H9 (cell line): Measurements from ENCODE around the gene DYRK1B. TPM values are rescaled to one million over a fixed set of nuclear protein-coding genes. Genes with fewer than 3 reads are reported as not detected.

Experiments used
- DNase-seq: peaks from one replicate; pipeline ENCODE4 v3.0.0-alpha.2; 2017
- H2AFZ ChIP-seq: one replicate; pipeline ENCODE4 v1.6.1; 2013; ENCODE audit warnings: mild to moderate bottlenecking, low read length, control low read depth, moderate library complexity
- H2AK5ac ChIP-seq: 2 replicates; pipeline ENCODE4 v1.6.1; 2013; ENCODE audit warnings: low read length, control low read depth, mixed read lengths; ENCODE audit not compliant: insufficient read length
- H2BK120ac ChIP-seq: one replicate; pipeline ENCODE4 v1.6.1; 2013; ENCODE audit warnings: low read depth, mild to moderate bottlenecking, low read length, control low read depth, inconsistent platforms; ENCODE audit not compliant: poor library complexity, severe bottlenecking
- H2BK12ac ChIP-seq: 2 replicates; pipeline ENCODE4 v1.6.1; 2013; ENCODE audit warnings: low read length, control low read depth, mixed read lengths, low read depth; ENCODE audit not compliant: insufficient read length
- H2BK15ac ChIP-seq: 2 replicates; pipeline ENCODE4 v1.6.1; 2013; ENCODE audit warnings: low read depth, low read length, control low read depth
- H2BK20ac ChIP-seq: one replicate; pipeline ENCODE4 v1.6.1; 2013; ENCODE audit warnings: low read depth, mild to moderate bottlenecking, low read length, control low read depth, inconsistent platforms; ENCODE audit not compliant: poor library complexity, severe bottlenecking
- H2BK5ac ChIP-seq: 2 replicates; pipeline ENCODE4 v1.6.1; 2013; ENCODE audit warnings: low read length, control low read depth, mixed read lengths; ENCODE audit not compliant: insufficient read length
- H3K14ac ChIP-seq: 2 replicates; pipeline ENCODE4 v1.6.1; 2013; ENCODE audit warnings: low read length, control low read depth; ENCODE audit not compliant: insufficient read depth
- H3K18ac ChIP-seq: 2 replicates; pipeline ENCODE4 v1.6.1; 2013; ENCODE audit warnings: low read depth, mild to moderate bottlenecking, mixed read lengths, low read length, control low read depth; ENCODE audit not compliant: insufficient read length
- H3K23ac ChIP-seq: 2 replicates; pipeline ENCODE4 v1.6.1; 2013; ENCODE audit warnings: low read length, control low read depth, mixed read lengths, low read depth; ENCODE audit not compliant: insufficient read length
- H3K23me2 ChIP-seq: 2 replicates; pipeline ENCODE4 v1.6.1; 2013; ENCODE audit warnings: low read depth, mild to moderate bottlenecking, mixed read lengths, low read length, control low read depth; ENCODE audit not compliant: insufficient read length, poor library complexity, severe bottlenecking
- H3K27ac ChIP-seq: 2 replicates; pipeline ENCODE4 v1.5.1; 2013; ENCODE audit warnings: low read length, control low read depth, mixed read lengths, low read depth; ENCODE audit not compliant: insufficient read length
- H3K27me3 ChIP-seq: 2 replicates; pipeline ENCODE4 v1.6.1; 2013; ENCODE audit warnings: low read length, control low read depth, inconsistent platforms; ENCODE audit not compliant: insufficient read depth
- H3K4ac ChIP-seq: 2 replicates; pipeline ENCODE4 v1.6.1; 2013; ENCODE audit warnings: low read depth, mild to moderate bottlenecking, control low read depth, inconsistent platforms, low read length, moderate library complexity
- H3K4me1 ChIP-seq: 2 replicates; pipeline ENCODE4 v1.6.1; 2013; ENCODE audit warnings: low read length, control low read depth, inconsistent platforms; ENCODE audit not compliant: insufficient read depth
- H3K4me2 ChIP-seq: 2 replicates; pipeline ENCODE4 v1.6.1; 2013; ENCODE audit warnings: low read length, control low read depth, mixed read lengths; ENCODE audit not compliant: insufficient read length, insufficient read depth
- H3K56ac ChIP-seq: 2 replicates; pipeline ENCODE4 v1.6.1; 2013; ENCODE audit warnings: low read depth, mild to moderate bottlenecking, mixed read lengths, low read length, control low read depth; ENCODE audit not compliant: insufficient read length
- H3K79me1 ChIP-seq: 2 replicates; pipeline ENCODE4 v1.6.1; 2013; ENCODE audit warnings: low read depth, mild to moderate bottlenecking, moderate library complexity, low read length, control low read depth, inconsistent platforms; ENCODE audit not compliant: insufficient read depth, poor library complexity, severe bottlenecking
- H3K79me2 ChIP-seq: 2 replicates; pipeline ENCODE4 v1.6.1; 2013; ENCODE audit warnings: low read length, control low read depth, inconsistent platforms; ENCODE audit not compliant: insufficient read depth
- H3K9ac ChIP-seq: 2 replicates; pipeline ENCODE4 v1.6.1; 2013; ENCODE audit warnings: low read length, control low read depth, mixed read lengths; ENCODE audit not compliant: insufficient read length; ENCODE audit errors: extremely low read depth
- H3K9me3 ChIP-seq: one replicate; pipeline ENCODE4 v1.6.1; 2013; ENCODE audit warnings: low read depth, low read length, inconsistent platforms; ENCODE audit not compliant: control insufficient read depth
- H3T11ph ChIP-seq: one replicate; pipeline ENCODE4 v1.6.1; 2013; ENCODE audit warnings: mild to moderate bottlenecking, low read length, control low read depth, inconsistent platforms
- H4K20me1 ChIP-seq: one replicate; pipeline ENCODE4 v1.6.1; 2013; ENCODE audit not compliant: control insufficient read depth, insufficient read length, insufficient read depth
- H4K5ac ChIP-seq: 2 replicates; pipeline ENCODE4 v1.6.1; 2013; ENCODE audit warnings: low read depth, mild to moderate bottlenecking, mixed read lengths, low read length, control low read depth; ENCODE audit not compliant: insufficient read length
- H4K8ac ChIP-seq: replicated peaks from 2 replicates; pipeline ENCODE4 v1.6.1; 2013; ENCODE audit warnings: low read length, control low read depth, mixed read lengths, low read depth; ENCODE audit not compliant: insufficient read length
- H4K91ac ChIP-seq: 2 replicates; pipeline ENCODE4 v1.6.1; 2013; ENCODE audit warnings: low read depth, mild to moderate bottlenecking, moderate library complexity, mixed read lengths, low read length, control low read depth; ENCODE audit not compliant: insufficient read length
- H3K27ac Mint-ChIP-seq, 3 experiments: 2 replicates in 2 of 3; 3 replicates in 1 of 3; pipeline ENCODE4 v1.8.0; 2020 to 2021; ENCODE audit warnings: mixed read lengths in 3 of 3, mild to moderate bottlenecking in 1 of 3, moderate library complexity in 1 of 3
- H3K27me3 Mint-ChIP-seq: 2 replicates; pipeline ENCODE4 v1.8.0; 2021; ENCODE audit warnings: low read depth, mild to moderate bottlenecking, moderate library complexity, mixed read lengths
- H3K36me3 Mint-ChIP-seq, 3 experiments: 2 replicates in 2 of 3; 3 replicates in 1 of 3; pipeline ENCODE4 v1.8.0; 2020 to 2021; ENCODE audit warnings: low read depth in 3 of 3, mixed read lengths in 3 of 3; ENCODE audit not compliant: insufficient read depth in 1 of 3
- H3K4me1 Mint-ChIP-seq, 2 experiments: 2 replicates each; pipeline ENCODE4 v1.8.0; 2020; ENCODE audit warnings: mixed read lengths in 2 of 2
- H3K4me3 Mint-ChIP-seq, 2 experiments: 2 replicates in 1 of 2; 3 replicates in 1 of 2; pipeline ENCODE4 v1.8.0; 2020 to 2021; ENCODE audit warnings: mild to moderate bottlenecking in 2 of 2, mixed read lengths in 2 of 2, moderate library complexity in 1 of 2
- H3K9me3 Mint-ChIP-seq, 2 experiments: 2 replicates in 1 of 2; 3 replicates in 1 of 2; pipeline ENCODE4 v1.8.0; 2020; ENCODE audit warnings: mild to moderate bottlenecking in 2 of 2, mixed read lengths in 2 of 2, moderate library complexity in 1 of 2
- WGBS: extraction: QIAGEN DNeasy Blood & Tissue Kit; methylation state at CpG from one replicate; pipeline ENCODE4 v1.1.7; 2013; ENCODE audit warnings: missing lambda C conversion rate, low lambda C conversion rate, mixed read lengths; ENCODE audit not compliant: insufficient read length; ENCODE audit errors: extremely low coverage; 5-methylcytosine and 5-hydroxymethylcytosine counted together
- total RNA-seq: library from RNA; stranded (reverse); gene quantifications from 2 replicates; pipeline ENCODE4 v1.2.1, GENCODE V29; 2021
- TF ChIP-seq, protein P1 (sequence below): fragments of 200-600 bp; sonication (generic); conservative IDR thresholded peaks from 3 replicates; pipeline ENCODE4 v1.8.0; 2021; ENCODE audit warnings: antibody characterized with exemption, mild to moderate bottlenecking

DYRK1B gene
- total RNA-seq, 1 experiment from 2014 or later, result 14.3 TPM

DNA sequence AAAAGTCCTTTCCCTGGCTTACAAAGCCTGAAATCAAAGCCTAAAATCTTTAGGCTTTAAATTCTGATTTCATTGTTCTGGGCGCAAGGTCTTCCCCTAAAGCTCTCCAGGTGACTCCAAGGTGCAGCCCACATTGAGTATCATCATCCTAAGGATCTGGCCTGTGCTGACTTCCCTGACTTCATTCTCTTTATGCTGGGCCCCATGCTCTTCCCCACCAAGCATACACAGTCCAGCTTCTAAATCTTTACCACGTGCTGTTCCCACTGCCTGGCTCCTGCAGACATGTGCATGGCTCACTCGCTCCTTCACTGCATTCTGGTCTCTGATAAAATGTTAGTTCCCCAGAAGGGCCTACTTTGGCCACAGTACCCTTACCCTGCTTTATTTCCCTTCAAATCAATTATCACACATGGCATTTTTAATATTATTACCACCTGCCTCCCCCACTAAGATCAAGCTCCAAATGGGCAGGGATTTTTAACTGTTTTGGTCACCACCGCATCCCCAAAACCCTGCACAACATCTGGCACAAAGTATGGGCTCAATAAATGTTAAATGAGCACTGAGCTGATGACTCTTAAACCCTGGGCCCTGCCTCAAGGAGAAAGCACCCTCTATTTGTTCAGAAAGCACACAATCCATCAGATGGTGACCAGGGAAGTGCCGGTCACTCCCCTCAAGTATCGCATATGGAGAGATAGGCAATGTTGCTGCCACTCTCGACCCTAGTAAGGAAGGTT is 8.9 kb upstream of the DYRK1B start:
- Histone ChIP-seq H4K20me1 (peaks cover 3% of the 10 kb centered on the region), H3K14ac (no peak overlapping the region), H3K79me1 (peaks cover 8% of the 10 kb centered on the region), H3K23me2 (peaks cover 14% of the 10 kb centered on the region), H2BK15ac (no peak overlapping the region), H3K23ac (no peak overlapping the region), H4K91ac (no peak overlapping the region), H3K9me3 (no peaks in the 10 kb centered on the region), H2AFZ (no peak overlapping the region), H3T11ph (no peak overlapping the region), H2BK20ac (no peak overlapping the region), H2BK5ac (no peak overlapping the region), H3K27me3 (no peaks in the 10 kb centered on the region), H2BK12ac (no peak overlapping the region), H4K5ac (no peak overlapping the region), H3K18ac (no peak overlapping the region), H3K27ac (no peak overlapping the region), H4K8ac (no peak overlapping the region), H3K79me2 (peaks cover 55% of the 10 kb centered on the region), H2AK5ac (no peak overlapping the region), H3K4me2 (no peak overlapping the region), H3K9ac (no peak overlapping the region), H3K4ac (no peak overlapping the region), H3K56ac (no peak overlapping the region), H3K4me1 (peaks cover 7% of the 10 kb centered on the region), H2BK120ac (no peak overlapping the region)
- Mint-ChIP-seq H3K4me3 (peak overlapping the region; percentile 9 to 43; a peak in 2 of 5 replicates), H3K9me3 (no peaks in the 10 kb centered on the region), H3K27ac (peak overlapping the region; percentile 72 to 85 (median 82); a peak in 6 of 7 replicates), H3K27me3 (no peaks in the 10 kb centered on the region), H3K36me3 (peaks cover 21 to 38% (median 34%) of the 10 kb centered on the region in 3 experiments; a peak in 6 of 7 replicates), H3K4me1 (peaks cover 41 to 42% of the 10 kb centered on the region in 2 experiments)
- no CpG with 5 or more reads among the region's 7 CpGs for WGBS
- DNase-seq, result no peak
- TF ChIP-seq, protein P1, sequence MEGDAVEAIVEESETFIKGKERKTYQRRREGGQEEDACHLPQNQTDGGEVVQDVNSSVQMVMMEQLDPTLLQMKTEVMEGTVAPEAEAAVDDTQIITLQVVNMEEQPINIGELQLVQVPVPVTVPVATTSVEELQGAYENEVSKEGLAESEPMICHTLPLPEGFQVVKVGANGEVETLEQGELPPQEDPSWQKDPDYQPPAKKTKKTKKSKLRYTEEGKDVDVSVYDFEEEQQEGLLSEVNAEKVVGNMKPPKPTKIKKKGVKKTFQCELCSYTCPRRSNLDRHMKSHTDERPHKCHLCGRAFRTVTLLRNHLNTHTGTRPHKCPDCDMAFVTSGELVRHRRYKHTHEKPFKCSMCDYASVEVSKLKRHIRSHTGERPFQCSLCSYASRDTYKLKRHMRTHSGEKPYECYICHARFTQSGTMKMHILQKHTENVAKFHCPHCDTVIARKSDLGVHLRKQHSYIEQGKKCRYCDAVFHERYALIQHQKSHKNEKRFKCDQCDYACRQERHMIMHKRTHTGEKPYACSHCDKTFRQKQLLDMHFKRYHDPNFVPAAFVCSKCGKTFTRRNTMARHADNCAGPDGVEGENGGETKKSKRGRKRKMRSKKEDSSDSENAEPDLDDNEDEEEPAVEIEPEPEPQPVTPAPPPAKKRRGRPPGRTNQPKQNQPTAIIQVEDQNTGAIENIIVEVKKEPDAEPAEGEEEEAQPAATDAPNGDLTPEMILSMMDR, result no peak
